CD14-positive monocyte (primary cell): ENCODE data around the gene SCRN1. TPM values are rescaled to one million over a fixed set of nuclear protein-coding genes. Genes with fewer than 3 reads are reported as not detected.

Experiments
- DNase-seq, 3 donors: peaks; one replicate each; pipeline ENCODE4 v3.0.0-alpha.2; 2011 to 2022
- H2AFZ ChIP-seq: 2 replicates; pipeline ENCODE4 v1.6.0; 2012; ENCODE audit warnings: mild to moderate bottlenecking, low read depth, low read length, inconsistent platforms; ENCODE audit not compliant: insufficient read depth, poor library complexity, severe bottlenecking
- H3K27ac ChIP-seq, 2 donors: 1 replicate in 1 of 2; 2 replicates in 1 of 2; pipeline ENCODE4 v1.5.1; 2012 to 2013; ENCODE audit warnings: low read length in 2 of 2, control low read depth in 1 of 2, inconsistent platforms in 1 of 2, low read depth in 1 of 2, mild to moderate bottlenecking in 1 of 2
- H3K27me3 ChIP-seq, 2 donors: one replicate each; pipeline versions ENCODE4 v1.6.0 to v1.6.1; 2011 to 2013; ENCODE audit warnings: low read length in 2 of 2; ENCODE audit not compliant: control insufficient read depth in 2 of 2, insufficient read depth in 2 of 2
- H3K36me3 ChIP-seq, 2 donors: replicated peaks in 1 of 2; 1 replicate in 1 of 2; 2 replicates in 1 of 2; pipeline versions ENCODE4 v1.5.1 to v1.6.1; 2012 to 2013; ENCODE audit warnings: low read length in 2 of 2, control low read depth in 1 of 2, inconsistent platforms in 1 of 2, mild to moderate bottlenecking in 1 of 2; ENCODE audit not compliant: insufficient read depth in 2 of 2, control insufficient read depth in 1 of 2
- H3K4me1 ChIP-seq, 2 donors: 1 replicate in 1 of 2; 2 replicates in 1 of 2; pipeline versions ENCODE4 v1.5.1 to v1.6.1; 2012 to 2013; ENCODE audit warnings: low read length in 2 of 2, control low read depth in 1 of 2, inconsistent platforms in 1 of 2, mild to moderate bottlenecking in 1 of 2, moderate library complexity in 1 of 2; ENCODE audit not compliant: insufficient read depth in 2 of 2, control insufficient read depth in 1 of 2
- H3K4me2 ChIP-seq: replicated peaks from 2 replicates; pipeline ENCODE3; 2012; ENCODE audit warnings: low read length, moderate library complexity, mild to moderate bottlenecking; ENCODE audit not compliant: poor library complexity, severe bottlenecking; ENCODE audit errors: extremely low read depth
- H3K4me3 ChIP-seq, 3 experiments: fragments of 200-600 bp in 1 of 3; sonication (generic) in 1 of 3; replicated peaks in 1 of 3; 1 replicate in 2 of 3; 2 replicates in 1 of 3; pipeline ENCODE4 v1.5.1; 2011 to 2013; ENCODE audit warnings: low read length in 3 of 3, mild to moderate bottlenecking in 3 of 3, control low read depth in 2 of 3, low read depth in 2 of 3, inconsistent platforms in 1 of 3, moderate library complexity in 1 of 3
- H3K79me2 ChIP-seq: 2 replicates; pipeline ENCODE4 v1.6.0; 2012; ENCODE audit warnings: mild to moderate bottlenecking, control low read depth, inconsistent platforms, low read length, moderate library complexity; ENCODE audit not compliant: insufficient read depth
- H3K9ac ChIP-seq: 2 replicates; pipeline ENCODE4 v1.6.0; 2017; ENCODE audit warnings: low read length, mild to moderate bottlenecking; ENCODE audit not compliant: insufficient read depth, poor library complexity, severe bottlenecking
- H3K9me3 ChIP-seq, 2 donors: replicated peaks in 1 of 2; 1 replicate in 1 of 2; 2 replicates in 1 of 2; pipeline versions ENCODE4 v1.5.1 to v1.6.1; 2012 to 2013; ENCODE audit warnings: low read length in 2 of 2, control low read depth in 1 of 2; ENCODE audit not compliant: control insufficient read depth in 1 of 2, insufficient read depth in 1 of 2
- H4K20me1 ChIP-seq: 2 replicates; pipeline ENCODE4 v1.6.0; 2012; ENCODE audit warnings: mild to moderate bottlenecking, low read length, control low read depth, moderate library complexity; ENCODE audit not compliant: insufficient read depth
- H3K27ac Mint-ChIP-seq, 7 donors: one replicate each; pipeline ENCODE4 v1.8.0; 2020; ENCODE audit warnings: mild to moderate bottlenecking in 7 of 7, mixed read lengths in 7 of 7, moderate library complexity in 6 of 7, inconsistent platforms in 2 of 7
- H3K27me3 Mint-ChIP-seq, 3 donors: one replicate each; pipeline ENCODE4 v1.8.0; 2021 to 2022; ENCODE audit warnings: low read depth in 3 of 3, mild to moderate bottlenecking in 3 of 3, mixed read lengths in 3 of 3, moderate library complexity in 3 of 3, inconsistent platforms in 1 of 3
- H3K36me3 Mint-ChIP-seq, 2 donors: one replicate each; pipeline ENCODE4 v1.8.0; 2020; ENCODE audit warnings: mixed read lengths in 2 of 2, inconsistent platforms in 1 of 2, mild to moderate bottlenecking in 1 of 2
- H3K4me1 Mint-ChIP-seq: one replicate; pipeline ENCODE4 v1.8.0; 2020; ENCODE audit warnings: mild to moderate bottlenecking, mixed read lengths
- H3K4me3 Mint-ChIP-seq, 2 donors: one replicate each; pipeline ENCODE4 v1.8.0; 2020; ENCODE audit warnings: mild to moderate bottlenecking in 2 of 2, mixed read lengths in 2 of 2, moderate library complexity in 1 of 2
- H3K9me3 Mint-ChIP-seq, 7 donors: one replicate each; pipeline ENCODE4 v1.8.0; 2020 to 2022; ENCODE audit warnings: mixed read lengths in 7 of 7, mild to moderate bottlenecking in 6 of 7, moderate library complexity in 6 of 7, inconsistent platforms in 2 of 7
- whole genome bisulfite sequencing: methylation state at CpG from one replicate; pipeline ENCODE4 v1.1.5; 2013; ENCODE audit warnings: missing lambda C conversion rate; ENCODE audit not compliant: insufficient coverage; 5-methylcytosine and 5-hydroxymethylcytosine counted together
- intact Hi-C, 2 donors: fragments of 100-400 bp; cut with micrococcal nuclease; formaldehyde crosslinking; loops; one replicate each; pipeline versions ENCODE4 v1.15.0 to v1.15.1; 2023
- polyA plus RNA-seq, 3 donors: library from polyadenylated mRNA; depleted of rRNA in 1 of 3; unstranded in 2 of 3; stranded (reverse) in 1 of 3; fragments of 300-500 nt in 2 of 3; fragments of >200 nt in 1 of 3; fragmentation: Illumina TruSeq in 2 of 3; gene quantifications; 1 replicate in 2 of 3; 2 replicates in 1 of 3; pipeline ENCODE4 v1.2.3, GENCODE V29; 2012 to 2021
- TF ChIP-seq, protein P1 (sequence below): fragments of 200-600 bp; IDR thresholded peaks from one replicate; pipeline ENCODE4 v1.8.0; 2022; ENCODE audit warnings: antibody characterized with exemption, mild to moderate bottlenecking

SCRN1 gene
- polyA plus RNA-seq, 3 donors: 8.4 to 12.1 (median 8.6) TPM

DNA sequence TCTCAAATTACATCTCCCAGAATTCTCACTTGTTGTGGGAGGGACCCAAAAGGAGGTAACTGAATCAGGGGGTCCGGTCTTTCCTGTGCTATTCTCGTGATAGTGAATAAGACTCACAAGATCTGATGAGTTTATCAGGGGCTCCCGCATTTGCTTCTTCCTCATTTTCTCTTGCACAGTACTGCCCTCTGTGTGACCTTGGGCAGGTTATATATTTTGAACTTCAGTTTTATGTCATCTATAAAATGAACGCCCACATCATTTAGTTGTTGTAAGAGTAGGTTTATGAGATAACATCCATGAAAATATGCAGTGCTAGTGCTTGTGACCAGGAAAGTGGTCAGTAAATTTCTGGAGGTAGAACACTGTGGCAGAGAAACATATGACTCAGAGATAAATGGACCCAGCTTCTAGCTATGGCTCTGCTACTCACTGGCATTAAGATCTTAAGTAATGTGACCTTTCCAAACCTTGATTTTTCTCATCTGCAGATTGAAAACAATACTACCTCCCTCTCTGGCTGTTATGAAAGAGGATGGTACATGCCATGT lies 44.3 kb downstream of the SCRN1 start:
- Mint-ChIP-seq H3K4me3 (no peak overlapping the region), H3K9me3 (peaks cover 0 to 5% (median 2%) of the 10 kb centered on the region in 7 donors), H3K27me3 (no peaks in the 10 kb centered on the region), H3K4me1 (peaks cover 6% of the 10 kb centered on the region), H3K27ac (no peak overlapping the region), H3K36me3 (peaks cover 35 to 42% of the 10 kb centered on the region in 2 donors)
- Histone ChIP-seq H3K27ac (no peak overlapping the region), H3K9ac (no peak overlapping the region), H3K4me2 (no peak overlapping the region), H3K9me3 (peaks cover under 1 to 6% of the 10 kb centered on the region in 2 donors), H4K20me1 (no peaks in the 10 kb centered on the region), H3K79me2 (no peaks in the 10 kb centered on the region), H3K4me3 (no peak overlapping the region), H3K36me3 (peaks cover 12 to 77% of the 10 kb centered on the region in 2 donors), H3K4me1 (peaks cover 0 to 7% of the 10 kb centered on the region in 2 donors), H2AFZ (no peak overlapping the region), H3K27me3 (no peaks in the 10 kb centered on the region)
- TF ChIP-seq, protein P1, sequence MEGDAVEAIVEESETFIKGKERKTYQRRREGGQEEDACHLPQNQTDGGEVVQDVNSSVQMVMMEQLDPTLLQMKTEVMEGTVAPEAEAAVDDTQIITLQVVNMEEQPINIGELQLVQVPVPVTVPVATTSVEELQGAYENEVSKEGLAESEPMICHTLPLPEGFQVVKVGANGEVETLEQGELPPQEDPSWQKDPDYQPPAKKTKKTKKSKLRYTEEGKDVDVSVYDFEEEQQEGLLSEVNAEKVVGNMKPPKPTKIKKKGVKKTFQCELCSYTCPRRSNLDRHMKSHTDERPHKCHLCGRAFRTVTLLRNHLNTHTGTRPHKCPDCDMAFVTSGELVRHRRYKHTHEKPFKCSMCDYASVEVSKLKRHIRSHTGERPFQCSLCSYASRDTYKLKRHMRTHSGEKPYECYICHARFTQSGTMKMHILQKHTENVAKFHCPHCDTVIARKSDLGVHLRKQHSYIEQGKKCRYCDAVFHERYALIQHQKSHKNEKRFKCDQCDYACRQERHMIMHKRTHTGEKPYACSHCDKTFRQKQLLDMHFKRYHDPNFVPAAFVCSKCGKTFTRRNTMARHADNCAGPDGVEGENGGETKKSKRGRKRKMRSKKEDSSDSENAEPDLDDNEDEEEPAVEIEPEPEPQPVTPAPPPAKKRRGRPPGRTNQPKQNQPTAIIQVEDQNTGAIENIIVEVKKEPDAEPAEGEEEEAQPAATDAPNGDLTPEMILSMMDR: no peak
- DNase-seq: no peak
- intact Hi-C loops: loop anchor here in 1 of 2 donors (10.0 kb wide), 1 partner anchor 119 kb away; no protein-coding TSS in a partner anchor
- no CpG with 5 or more reads among the region's 4 CpGs for WGBS

DNA sequence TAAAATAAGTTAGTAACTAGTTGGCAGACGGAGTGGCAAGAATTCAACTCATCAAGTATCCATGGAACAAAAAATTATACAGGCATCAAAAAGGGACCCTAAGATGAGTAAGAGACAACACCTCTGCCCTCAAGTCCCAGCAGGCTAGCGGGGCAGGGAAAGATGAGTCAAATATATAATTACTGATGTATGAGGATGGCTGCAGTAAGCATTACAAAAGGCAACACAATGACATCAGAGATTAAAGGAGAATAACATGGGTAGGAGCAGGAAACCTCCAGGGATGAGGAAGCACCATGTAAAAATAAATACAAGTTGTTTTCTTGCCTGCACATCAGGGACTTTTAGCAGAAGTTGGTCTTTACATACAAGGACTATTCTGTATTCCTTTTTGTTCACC lies 49.4 kb downstream of the SCRN1 start:
- no peaks in the 10 kb centered on the region for H3K79me2 ChIP-seq
- DNase-seq: no peak
- H3K4me1 Mint-ChIP-seq: no peaks in the 10 kb centered on the region
- no peaks in the 10 kb centered on the region for H3K4me1 ChIP-seq
- H3K36me3 Mint-ChIP-seq: peaks cover 62 to 69% of the 10 kb centered on the region in 2 donors
- H3K36me3 ChIP-seq: peaks cover 30 to 88% of the 10 kb centered on the region in 2 donors
- H3K4me2 ChIP-seq: no peak overlapping the region
- H3K27me3 Mint-ChIP-seq: no peaks in the 10 kb centered on the region
- WGBS: no CpG with 5 or more reads among the region's 2 CpGs
- no peak overlapping the region for H3K27ac ChIP-seq
- intact Hi-C loops: loop anchor here in 1 of 2 donors (10.0 kb wide), 1 partner anchor 125 kb away; no protein-coding TSS in a partner anchor
- H2AFZ ChIP-seq: no peak overlapping the region
- no peaks in the 10 kb centered on the region for H3K9me3 ChIP-seq
- no peaks in the 10 kb centered on the region for H4K20me1 ChIP-seq
- no peak overlapping the region for H3K9ac ChIP-seq
- H3K9me3 Mint-ChIP-seq: peaks cover 0 to 5% (median 0%) of the 10 kb centered on the region in 7 donors
- H3K27me3 ChIP-seq: no peaks in the 10 kb centered on the region
- TF ChIP-seq, protein P1: no peak
- no peak overlapping the region for H3K4me3 Mint-ChIP-seq
- H3K27ac Mint-ChIP-seq: no peak overlapping the region
- H3K4me3 ChIP-seq: no peak overlapping the region
